ENCODE data around the gene SVEP1.
"Not testable (repeated sequence)": the region's sequence is repeated elsewhere in the genome, so short reads cannot be mapped to it uniquely, and the experiment has no call there.

SVEP1 gene

GRCh38 chr9:110578575-110579033 lies 937 bp downstream of the SVEP1 start:
- DNase-seq, result no peak

GRCh38 chr9:110575945-110576344 lies 3.6 kb downstream of the SVEP1 start:
- DNase-seq, result no peak

- no peak for DNase-seq
Observed at GRCh38 chr9:110575169-110575568, 4.4 kb downstream of the SVEP1 start.

GRCh38 chr9:110573305-110573704 lies 6.2 kb downstream of the SVEP1 start:
- no peak for DNase-seq

GRCh38 chr9:110571801-110572483 lies 7.6 kb downstream of the SVEP1 start:
- no peak for DNase-seq

- no peak for DNase-seq
Observed at GRCh38 chr9:110566156-110566555, 13.4 kb downstream of the SVEP1 start.

GRCh38 chr9:110561826-110562225 lies 17.7 kb downstream of the SVEP1 start:
- DNase-seq, result no peak

GRCh38 chr9:110559869-110560268 lies 19.7 kb downstream of the SVEP1 start:
- DNase-seq, result no peak

GRCh38 chr9:110555551-110556331 lies 23.8 kb downstream of the SVEP1 start:
- no peak for DNase-seq

- no peak for DNase-seq
Observed at GRCh38 chr9:110546411-110546871, 33.1 kb downstream of the SVEP1 start.

- DNase-seq, result no peak
Observed at GRCh38 chr9:110545705-110546104, 33.8 kb downstream of the SVEP1 start.

- DNase-seq, result no peak
Observed at GRCh38 chr9:110543631-110544051, 35.9 kb downstream of the SVEP1 start.

GRCh38 chr9:110541950-110542349 lies 37.6 kb downstream of the SVEP1 start:
- DNase-seq, result no peak

- no peak for DNase-seq
Observed at GRCh38 chr9:110538647-110539041, 40.9 kb downstream of the SVEP1 start.

GRCh38 chr9:110537841-110538646 lies 41.5 kb downstream of the SVEP1 start:
- DNase-seq, result no peak

GRCh38 chr9:110536822-110537221 lies 42.7 kb downstream of the SVEP1 start:
- DNase-seq, result no peak

- not testable (repeated sequence) for DNase-seq
Observed at GRCh38 chr9:110534162-110534561, 45.4 kb downstream of the SVEP1 start.

GRCh38 chr9:110532908-110533665 lies 46.5 kb downstream of the SVEP1 start:
- no peak for DNase-seq

GRCh38 chr9:110531776-110532175 lies 47.8 kb downstream of the SVEP1 start:
- DNase-seq, result no peak

- not testable (repeated sequence) for DNase-seq
Observed at GRCh38 chr9:110531241-110531640, 48.3 kb downstream of the SVEP1 start.

- no peak for DNase-seq
Observed at GRCh38 chr9:110528645-110529044, 50.9 kb downstream of the SVEP1 start.

GRCh38 chr9:110526426-110526825 lies 53.1 kb downstream of the SVEP1 start:
- no peak for DNase-seq

- DNase-seq, result no peak
Observed at GRCh38 chr9:110521206-110521605, 58.3 kb downstream of the SVEP1 start.

Data from RPMI8226 (cell line).